D721Med (cell line): ENCODE results near the gene RASSF4.

ENCODE experiments used
- DNase-seq: peaks from one replicate; pipeline ENCODE4 v3.0.0; 2011; ENCODE audit warnings: low spot score; ENCODE audit not compliant: insufficient read length
- FAIRE-seq: peaks from 2 replicates; lab custom pipeline; 2011; peaks lifted over from hg19 to GRCh38; lab: Jason Lieb, UNC
- CTCF ChIP-seq: IDR thresholded peaks from 2 replicates; pipeline ENCODE4 v1.5.1; 2012; ENCODE audit warnings: mild to moderate bottlenecking, control low read depth; ENCODE audit not compliant: insufficient read depth; ENCODE audit errors: missing control alignments

RASSF4 gene

DNA sequence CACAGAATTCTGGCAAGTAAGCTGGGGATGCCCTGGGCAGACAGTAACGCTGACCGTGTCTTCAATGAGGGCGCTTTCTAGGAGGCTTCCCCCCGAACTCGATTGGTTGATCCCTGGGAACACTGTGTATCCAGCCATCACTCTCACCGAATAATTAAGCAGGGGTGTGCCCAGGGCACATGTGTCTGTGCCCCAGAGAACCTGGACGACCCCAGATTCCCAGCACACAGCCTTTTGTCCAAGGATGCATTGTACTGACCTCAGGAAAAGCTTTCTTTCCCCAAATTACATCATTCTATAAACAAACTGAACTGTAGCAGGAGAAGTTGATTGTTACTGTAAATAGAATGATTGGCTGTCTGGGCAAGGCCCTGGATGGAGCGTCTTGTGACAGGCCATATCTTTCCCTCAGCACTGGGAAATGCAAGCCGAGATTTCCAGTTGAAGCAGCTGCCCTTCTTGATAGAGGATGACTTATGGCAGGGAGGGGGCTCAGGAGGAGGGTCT, 25.6 kb downstream of the RASSF4 start:
- DNase-seq (no peak), FAIRE-seq (no peak)
- no peak for TF ChIP-seq CTCF

DNA sequence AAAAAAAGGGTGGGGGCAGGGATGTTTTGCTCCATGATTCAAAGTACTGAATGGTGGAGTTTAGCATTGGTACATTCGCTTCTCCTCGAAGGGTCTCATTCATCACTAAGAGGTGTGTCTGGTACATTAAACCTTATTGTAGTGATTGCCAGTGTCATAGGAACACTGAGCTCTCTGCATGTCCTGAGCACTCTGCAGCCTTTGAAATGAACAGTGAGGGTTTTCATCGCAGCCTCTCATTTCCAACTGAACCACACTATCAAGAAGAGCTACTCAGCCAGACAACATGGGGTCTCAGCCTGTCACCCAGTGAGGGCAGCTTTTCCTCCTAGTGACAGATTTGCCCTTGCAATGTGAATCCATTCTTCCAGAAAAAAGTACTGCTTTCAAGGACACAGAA, 26.6 kb downstream of the RASSF4 start:
- DNase-seq (no peak), FAIRE-seq (no peak)
- TF ChIP-seq CTCF: no peak

- FAIRE-seq (no peak), DNase-seq (no peak)
- TF ChIP-seq CTCF: no peak
Observed at GRCh38 chr10:44986670-44987069, 27.1 kb downstream of the RASSF4 start.

- TF ChIP-seq CTCF: no peak
- no peak for FAIRE-seq
Observed at GRCh38 chr10:44988957-44989585, 29.5 kb downstream of the RASSF4 start.

DNA sequence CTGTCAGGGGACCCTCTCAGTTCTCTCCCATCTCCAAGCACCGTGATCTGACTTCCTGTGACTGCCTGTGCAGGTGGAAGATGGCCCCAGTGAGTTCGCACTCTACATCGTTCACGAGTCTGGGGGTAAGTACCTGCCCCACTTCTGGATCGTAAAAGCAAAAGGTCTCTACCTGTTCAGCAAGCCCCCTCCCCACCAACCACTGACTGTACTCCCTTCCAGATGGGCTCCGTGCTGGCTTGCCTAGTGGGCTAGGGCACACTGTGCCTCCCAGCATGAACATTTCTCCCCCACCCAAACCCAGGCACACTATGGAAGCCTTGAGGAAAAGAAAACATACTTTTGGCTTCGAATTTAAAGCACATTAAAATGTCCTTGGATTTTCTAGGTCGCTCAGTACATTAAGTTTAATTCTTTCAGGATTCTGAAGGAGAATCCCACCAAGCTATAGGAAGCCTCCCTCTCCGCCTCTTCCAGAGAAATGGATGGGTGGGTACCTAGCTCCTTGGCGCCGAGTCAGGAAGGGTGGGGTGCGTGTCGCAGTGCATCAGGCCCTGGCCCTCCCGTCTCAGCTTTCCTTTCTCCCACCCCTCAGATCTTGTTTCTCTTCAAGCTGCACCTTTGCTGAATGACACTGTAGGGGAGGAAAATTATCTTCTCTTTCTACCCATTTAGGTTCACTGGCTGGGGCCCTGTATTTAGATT, 30.1 kb downstream of the RASSF4 start:
- DNase-seq: no peak
- TF ChIP-seq CTCF: no peak
- FAIRE-seq: no peak

More at GRCh38 chr10:44988957-44989585, 29.5 kb downstream of the RASSF4 start:
- no peak for DNase-seq

- FAIRE-seq (no peak), DNase-seq (no peak)
Observed at GRCh38 chr10:44990302-44990655, 30.7 kb downstream of the RASSF4 start.

More at GRCh38 chr10:44990302-44990655, 30.7 kb downstream of the RASSF4 start:
- peak; percentile 54 for TF ChIP-seq CTCF
